GM21515 (cell line): ENCODE results near the gene STARD10.
"Not testable (repeated sequence)": the region's sequence is repeated elsewhere in the genome, so short reads cannot be mapped to it uniquely, and the experiment has no call there.

Experiments used
- ATAC-seq: cut with Tn5 transposase; IDR thresholded peaks from one replicate; pipeline ENCODE4 v1.9.1; 2021; ENCODE audit not compliant: unreplicated experiment

Gene STARD10

DNA sequence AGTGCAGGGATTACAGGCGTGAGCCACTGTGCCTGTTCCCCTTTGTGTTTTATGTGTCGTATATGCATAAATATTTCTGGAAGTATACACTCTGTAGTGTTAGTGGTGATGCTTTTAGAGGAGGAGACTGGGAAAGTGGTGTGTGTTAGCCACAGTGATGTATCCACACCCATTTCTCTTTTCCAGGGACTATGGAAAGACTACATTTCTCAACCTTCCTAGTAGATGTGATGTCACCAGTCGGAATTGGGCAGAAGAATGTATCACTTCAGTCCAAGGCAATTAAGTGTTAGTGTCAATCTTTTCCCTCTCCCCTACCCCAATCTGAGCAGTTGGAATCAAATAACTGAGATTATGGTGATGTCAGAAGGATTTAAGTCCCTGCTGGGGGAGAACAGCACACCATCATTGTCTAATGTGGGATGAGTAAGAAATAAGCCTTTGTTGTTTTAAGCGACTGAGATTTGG is 14.5 kb upstream of the STARD10 start:
- ATAC-seq: no peak

DNA sequence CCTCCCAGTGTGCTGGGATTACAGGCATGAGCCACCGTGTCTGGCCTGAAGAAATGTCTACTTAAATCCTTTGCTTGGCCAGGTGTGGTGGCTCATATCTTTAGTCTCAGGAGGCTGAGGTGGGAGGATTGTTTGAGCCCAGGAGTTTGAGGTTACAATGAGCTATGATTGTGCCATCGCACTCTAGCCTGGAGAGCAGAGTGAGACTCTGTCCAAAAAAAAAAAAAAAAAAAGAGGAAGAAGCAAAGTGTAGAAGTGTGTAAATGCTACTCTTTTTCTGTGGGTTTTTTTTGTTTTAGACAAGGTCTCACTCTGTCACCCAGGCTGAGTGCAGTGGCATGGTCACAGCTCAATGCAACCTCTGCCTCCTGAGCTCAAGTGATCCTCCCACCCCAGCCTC is 13.9 kb upstream of the STARD10 start:
- no peak for ATAC-seq

DNA sequence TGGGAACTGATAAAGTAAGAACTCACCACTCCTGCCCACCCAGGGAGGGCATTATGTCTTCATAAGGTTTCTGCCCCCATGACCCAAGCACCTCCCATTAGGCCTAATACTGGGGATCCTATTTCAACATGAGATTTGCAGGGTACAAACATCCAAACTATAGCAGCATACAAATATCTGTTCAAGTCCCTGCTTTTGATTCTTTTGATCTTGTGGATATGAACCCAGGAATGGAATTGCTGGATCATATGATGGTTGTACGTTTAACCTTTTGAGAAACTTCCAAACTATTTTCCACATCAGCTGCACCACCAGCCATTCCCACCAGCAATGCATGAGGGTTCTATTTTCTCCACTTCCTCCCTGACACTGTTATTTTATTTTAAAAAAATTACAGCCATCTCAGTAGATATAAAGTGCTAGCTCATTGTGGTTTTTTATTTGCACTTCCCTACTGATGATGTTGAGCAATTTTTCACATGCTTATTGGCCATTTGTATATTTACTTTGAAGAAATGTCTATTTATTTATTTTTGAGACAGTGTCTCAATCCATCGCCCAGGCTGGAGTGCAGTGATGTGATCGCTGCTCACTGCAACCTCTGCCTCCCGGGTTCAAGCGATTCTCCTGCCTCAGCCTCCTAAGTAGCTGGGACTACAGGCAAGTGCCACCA is 13.3 kb upstream of the STARD10 start:
- no peak for ATAC-seq

DNA sequence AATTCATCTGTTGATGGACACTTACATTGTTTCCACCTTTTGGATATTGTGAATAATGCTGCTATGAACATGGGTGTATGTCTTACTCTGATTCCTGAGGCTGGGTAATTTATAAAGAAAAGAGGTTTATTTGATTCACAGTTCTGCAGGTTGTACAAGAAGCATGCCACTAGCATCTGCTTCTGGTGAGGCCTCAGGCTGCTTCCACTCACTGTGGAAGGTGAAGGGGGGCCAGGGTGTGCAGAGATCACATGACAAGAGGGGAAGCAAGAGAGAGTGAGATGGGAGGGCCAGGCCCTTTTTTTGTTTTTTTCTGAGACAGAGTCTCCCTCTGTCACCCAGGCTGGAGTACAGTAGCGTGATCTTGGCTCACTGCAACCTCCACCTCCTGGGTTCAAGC is 12.5 kb upstream of the STARD10 start:
- ATAC-seq: not testable (repeated sequence)

DNA sequence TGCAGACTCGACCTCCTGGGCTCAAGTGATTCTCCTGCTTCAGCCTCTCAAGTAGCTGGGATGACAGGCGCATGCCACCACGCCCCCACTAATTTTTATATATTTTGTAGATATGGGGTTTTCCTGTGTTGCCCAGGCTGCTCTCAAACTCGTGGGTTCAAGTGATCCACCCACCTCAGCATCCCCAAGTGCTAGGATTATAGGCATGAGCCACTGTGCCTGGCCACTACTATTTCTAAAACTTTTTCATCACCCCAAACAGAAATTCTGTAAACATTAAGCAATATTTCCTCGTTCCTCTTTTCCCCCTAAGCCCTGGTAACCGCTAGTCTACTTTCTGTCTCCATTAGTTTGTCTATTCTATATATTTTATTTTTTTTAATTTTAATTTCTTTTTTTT is 11.4 kb upstream of the STARD10 start:
- ATAC-seq: no peak

DNA sequence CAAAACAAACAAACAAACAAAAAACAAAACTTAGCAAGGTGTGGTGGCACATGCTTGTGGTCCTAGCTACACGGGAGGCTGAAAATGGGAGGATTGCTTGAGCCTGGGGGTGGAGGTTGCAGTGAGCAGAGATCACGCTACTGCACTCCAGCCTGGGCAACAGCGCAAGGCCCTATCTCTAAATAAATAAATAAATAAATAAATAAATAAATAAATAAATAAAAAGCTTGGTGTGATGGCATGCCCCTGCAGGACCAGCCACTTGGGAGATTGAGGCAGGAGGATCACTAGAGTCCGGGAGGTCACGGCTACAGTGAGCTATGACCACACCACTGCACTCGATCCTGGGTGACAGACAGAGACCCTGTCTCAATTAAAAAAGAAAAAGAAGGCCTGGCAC is 9.0 kb upstream of the STARD10 start:
- no peak for ATAC-seq

DNA sequence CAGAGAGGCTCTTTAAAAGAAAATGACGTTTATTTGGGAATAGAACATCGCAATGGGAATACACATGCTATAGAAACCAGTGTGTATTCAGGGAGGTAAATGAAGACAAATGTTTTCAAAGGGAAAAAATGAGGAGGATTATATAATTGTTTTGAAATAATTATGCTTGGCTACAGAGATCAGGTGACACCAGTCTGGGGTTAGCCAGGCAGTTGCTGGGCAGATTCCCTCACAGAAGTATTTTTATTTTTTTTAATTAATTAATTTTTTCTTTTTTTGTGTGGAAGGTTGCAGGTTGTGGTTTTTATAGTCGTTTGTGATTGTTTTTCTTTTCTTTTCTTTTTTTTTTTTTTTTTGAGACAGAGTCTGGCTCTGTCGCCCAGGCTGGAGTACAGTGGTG is 5.6 kb upstream of the STARD10 start:
- no peak for ATAC-seq

DNA sequence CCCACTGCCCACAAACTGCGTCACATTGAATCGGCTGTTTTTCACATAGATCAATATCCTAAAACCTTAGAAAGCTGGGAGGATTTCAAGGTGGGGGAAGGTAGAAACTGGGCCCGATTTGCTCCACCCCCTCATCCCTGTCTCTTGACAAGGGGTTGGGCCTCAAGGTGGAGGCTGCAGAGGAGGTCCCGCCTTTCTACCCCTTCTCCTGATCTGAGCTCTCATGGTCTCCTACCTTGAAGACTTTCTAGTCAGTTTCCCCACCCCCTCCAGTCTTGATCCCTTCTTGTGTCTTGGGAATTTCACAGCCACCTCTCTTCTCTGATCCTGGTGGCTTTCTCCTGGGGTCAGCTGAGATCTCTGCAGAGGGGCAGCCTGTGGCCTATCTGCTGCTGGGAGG is 4.5 kb upstream of the STARD10 start:
- ATAC-seq: no peak

DNA sequence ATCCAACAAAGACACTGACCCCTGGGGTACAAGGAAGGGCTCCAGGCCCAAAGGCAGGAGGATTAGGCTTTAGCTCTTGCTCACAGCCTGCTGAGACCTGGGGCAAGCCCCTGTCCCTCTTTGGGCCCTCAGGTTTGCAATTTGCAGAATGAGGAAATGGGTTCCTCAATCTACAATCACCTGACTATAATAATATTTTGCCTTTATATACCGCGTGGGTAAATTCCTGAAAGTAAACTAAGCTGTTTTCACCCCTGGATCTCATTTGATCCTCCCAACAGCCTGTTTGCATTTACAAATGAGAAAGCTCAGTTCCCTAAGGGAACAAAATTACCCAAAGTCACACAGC is 797 bp downstream of the STARD10 start:
- no peak for ATAC-seq

DNA sequence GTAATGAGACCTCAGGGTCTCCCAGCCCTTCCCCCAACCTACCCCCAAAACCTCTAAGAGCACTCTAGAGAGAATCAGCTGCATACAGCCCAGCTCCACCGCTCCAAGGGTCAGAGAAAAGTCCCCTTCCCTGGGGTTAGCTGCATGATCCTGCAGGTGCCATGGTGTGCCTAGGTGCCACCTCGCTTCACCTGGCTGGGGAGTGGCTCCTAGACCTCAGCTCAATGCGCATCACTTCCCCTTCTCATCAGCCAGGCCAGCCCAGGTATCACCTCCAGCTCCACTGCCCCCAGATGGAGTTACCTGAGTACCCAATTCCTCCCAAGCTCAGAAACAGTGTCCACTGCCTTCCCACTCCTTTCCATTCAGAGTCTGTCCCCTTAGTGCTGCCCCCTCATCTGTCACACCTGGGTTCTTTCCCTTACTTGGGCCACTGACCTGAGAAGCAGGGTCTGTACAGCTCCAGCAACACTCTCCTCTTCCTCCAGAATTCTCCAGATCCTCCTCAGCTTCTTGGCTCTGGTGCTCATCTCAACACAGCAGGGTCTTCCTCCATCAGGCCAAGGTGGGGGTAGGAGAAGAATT is 1.3 kb downstream of the STARD10 start:
- no peak for ATAC-seq

DNA sequence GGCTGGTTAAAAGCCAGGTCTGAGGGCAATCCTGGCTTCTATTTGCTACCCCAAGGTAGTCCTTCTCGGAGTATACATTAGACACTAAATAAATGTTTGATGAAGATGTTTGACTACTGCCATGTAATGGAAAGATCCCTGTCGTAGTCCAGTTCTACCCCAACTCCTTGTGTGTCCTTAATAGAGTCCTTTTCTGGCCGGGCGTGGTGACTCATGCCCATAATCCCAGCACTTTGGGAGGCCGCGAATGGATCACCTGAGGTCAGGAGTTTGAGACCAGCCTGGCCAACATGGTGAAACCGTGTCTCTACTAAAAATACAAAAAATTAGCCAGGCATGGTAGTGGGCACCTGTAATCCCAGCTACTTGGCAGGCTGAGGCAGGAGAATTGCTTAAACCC is 2.6 kb downstream of the STARD10 start:
- not testable (repeated sequence) for ATAC-seq

DNA sequence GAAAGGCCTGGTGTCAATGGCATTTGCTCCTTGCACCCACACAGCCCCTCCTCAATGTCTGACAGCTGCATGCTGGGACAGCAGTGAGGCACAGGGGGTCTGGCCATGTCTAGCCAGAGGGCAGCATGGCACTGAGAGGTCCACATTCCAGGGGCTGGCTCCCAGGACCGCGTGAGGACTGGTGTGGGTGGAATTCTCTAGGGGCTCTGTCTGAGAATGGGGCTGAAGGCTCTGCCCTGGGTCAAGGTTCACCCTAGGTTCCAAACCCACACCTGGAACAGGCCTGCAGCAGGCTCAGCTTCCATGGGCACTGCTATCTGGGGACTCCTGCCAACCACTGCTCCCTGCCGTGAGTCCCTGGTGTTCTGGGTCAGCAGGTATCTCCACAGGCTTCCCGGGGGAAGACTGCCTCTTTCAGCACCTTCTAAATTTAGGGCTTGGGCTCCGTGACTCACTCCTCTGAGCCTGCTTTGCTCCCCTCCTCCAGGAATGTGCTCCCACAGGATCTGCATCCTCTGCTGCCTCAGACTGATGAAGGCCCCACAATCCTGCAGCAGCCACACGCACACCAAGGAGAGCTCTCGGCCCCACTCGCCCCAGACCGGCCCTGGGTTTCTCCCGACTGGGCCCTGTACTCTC is 4.2 kb downstream of the STARD10 start:
- ATAC-seq: no peak

DNA sequence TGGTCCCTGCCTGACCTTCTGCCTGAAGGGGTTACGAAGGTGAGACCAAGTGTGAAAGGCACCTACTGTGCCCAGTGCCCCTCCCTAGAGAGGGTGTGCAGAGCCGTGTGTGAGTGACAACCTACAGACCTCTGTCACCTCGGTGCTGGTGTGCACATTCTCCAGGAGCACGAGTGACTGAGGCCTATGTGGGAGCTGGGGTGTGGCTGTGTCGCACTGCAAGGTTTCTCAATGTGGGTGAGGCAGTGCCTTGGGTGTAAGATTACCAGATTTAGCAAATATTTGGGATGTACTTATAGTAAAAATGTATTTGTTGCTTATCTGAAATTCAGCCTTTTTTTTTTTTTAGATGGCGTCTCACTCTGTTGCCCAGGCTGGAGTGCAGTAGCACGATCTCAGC is 5.6 kb downstream of the STARD10 start:
- ATAC-seq: no peak

DNA sequence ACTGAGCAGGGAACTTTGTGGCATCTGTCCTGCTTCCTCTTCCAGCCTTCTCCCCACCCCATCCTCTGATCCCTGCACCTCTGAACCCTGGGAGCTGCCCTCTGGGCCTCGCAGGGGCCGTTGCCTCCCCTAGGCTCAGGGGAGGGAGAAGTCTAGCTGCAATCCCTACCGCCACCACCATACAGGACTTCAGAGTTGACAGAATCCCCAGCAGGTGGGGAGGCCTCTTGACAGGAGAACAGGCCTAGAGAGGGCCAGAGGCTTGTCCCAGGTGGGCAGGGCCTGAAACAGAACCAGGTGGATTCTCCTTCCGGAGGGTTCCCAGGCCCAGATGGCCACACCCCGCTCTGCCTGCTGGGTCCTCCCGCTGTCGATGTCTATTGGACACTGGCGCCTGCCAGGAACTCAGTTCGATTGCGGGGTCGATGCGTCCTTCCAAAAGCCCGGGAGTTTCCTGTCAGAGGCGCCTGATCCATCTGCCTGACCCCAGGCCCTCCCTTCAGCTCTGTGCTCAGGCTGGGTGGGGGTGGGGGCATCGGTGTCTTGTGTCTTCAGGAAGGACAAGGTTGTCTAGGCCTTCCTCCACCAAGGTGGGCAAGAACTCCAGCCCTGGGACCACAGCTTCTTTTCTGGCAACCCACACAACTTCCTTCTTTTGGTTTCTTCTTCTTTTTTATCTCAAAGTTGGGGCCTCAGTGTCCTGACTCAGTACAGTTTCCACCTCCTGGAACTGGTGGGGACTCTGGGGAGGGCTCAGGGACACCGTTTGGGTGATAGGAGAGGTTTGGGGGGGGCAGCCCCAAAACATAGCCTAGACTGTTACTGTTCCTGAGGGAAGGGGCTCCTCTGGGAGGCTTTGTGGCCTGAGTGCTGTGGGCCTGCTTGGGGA is 6.4 kb downstream of the STARD10 start:
- peak; percentile 53 for ATAC-seq

DNA sequence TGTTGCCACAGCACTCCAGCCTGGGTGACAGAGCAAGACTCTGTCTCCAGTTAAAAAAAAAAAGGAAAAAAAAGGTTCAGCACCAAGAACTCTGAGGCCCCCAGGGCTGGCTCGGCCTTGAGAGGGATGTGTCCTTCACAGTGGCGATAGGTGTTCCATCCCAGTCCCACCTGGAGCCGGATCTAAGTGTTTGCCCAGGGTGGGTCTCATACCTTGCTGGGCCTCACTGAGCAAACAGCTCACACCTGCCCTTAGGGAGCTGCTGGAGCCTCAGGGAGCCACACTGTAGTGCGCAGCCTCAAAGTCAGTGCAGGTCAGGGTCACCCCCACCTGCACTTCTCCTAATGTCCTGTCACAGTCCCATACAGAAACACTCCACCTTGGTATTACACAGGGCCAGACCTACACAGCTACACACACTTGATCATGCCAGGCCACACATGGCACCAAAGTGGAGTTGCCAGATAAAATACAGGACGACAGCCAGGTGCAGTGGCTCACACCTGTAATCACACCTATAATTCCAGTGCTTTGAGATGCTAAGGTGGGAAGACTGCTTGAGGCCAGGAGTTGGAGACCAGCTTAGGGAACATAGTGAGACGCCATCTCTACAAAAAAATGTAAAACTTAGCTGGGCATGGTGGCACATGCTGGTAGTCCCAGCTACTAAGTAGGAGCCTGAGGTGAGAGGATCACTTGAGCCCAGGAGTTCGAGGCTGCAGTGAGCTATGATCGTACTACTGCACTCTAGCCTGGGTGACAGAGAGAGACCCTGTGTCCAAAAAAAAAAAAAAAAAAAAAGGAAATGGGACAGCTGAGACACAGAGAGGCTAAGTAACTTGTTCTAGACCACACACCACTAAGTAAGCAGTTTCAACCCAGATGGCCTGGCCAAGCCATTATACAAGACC is 7.3 kb downstream of the STARD10 start:
- ATAC-seq: no peak

DNA sequence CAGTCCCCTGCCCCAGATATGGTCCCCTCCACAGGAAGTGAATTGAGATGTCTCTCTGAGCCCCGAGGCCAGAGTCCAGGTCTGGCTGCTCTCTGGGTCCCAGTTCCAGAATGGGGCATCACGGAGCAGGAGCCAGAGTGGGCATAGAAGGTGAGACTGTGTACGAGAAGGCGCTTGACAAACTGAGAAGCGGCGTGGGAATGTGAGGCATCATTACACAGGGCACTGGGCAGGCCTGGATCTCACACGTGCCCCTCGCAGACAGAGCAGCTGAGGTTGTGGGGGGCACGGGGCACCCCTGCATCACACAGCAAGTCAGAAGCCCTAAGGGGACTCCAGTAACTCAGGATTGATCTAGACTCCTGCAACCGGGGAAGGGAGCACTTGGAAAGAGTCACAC is 9.2 kb downstream of the STARD10 start:
- ATAC-seq: no peak

DNA sequence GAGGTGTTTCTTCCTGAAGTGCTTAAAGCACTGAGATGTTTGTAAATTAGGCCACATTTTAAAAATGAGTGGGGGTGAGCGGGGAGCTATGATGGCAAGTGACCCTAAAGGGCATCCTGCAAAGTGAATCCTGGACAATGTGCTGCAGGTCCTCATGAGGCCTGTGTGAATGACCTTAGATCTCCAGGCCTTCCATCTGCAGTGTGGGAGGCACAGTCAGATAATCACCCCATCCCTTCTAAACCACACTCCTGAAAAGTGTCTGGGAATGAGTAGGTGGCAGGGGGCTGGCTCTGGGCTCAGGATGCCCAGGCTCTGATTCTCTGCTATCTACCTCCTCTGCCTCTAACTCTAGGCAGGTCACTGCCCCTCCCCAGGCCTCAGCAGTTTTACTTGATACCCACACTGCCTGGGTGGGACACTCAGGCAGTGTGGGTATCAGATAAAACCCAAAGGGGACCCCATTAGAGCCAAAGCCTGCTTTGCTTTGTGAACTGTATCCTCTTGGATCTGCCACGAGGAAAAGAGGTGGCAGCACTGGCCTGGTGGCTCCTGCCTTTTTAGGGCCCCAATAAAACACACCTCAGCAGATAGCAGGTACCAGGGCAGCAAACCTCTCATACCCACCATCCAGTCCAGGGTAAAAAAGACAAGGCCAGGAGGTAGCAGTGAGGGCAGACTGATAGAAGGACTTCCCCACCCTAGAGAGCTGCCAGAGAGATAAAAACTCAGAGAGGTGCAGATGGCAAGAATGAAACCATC is 10.5 kb downstream of the STARD10 start:
- no peak for ATAC-seq

DNA sequence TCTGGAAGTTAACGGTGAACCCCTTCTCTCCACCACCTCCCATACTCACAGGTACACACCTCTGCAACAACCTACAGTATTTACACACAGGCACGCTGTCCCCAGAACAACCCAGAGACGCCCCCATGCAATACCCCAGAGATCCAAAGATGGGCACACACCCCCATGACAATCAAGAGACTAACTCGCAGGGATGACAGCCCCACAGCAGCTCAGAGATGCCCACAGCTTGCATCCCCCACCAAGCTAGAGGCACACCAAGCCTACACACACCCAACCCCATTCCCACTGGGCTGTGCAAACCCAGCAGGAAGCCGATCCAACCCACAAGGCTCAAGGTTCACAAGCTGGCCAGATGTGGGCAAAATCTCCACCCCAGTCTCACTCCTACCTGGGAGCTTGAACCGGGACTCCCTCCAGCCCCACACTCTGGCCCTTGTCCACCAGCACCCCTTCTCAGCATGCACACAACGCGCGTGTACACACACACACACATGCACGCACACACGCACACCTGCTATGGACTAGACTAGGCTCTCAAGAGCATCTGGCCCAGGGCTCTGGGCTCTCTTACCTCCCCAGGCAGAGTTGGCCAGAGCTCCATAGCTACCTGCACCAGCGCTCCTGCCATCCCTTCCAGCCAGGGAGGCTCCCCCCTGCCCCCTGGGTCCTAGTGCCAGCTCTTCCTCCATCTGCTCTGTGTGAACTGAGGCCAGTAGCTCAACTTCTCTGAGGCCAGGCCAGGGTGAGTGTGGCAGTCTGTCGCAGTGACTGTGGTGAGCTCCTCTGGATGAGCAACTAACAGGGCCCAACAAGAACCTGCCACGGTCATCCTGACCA is 11.5 kb downstream of the STARD10 start:
- no peak for ATAC-seq
